Ovary (tissue), 9 donors: ENCODE measurements around the gene PRKAB1. TPM values are rescaled to one million over a fixed set of nuclear protein-coding genes. Genes with fewer than 3 reads are reported as not detected.
A peak's percentile ranks its signal among the peaks of the same experiment; 100 is the strongest.

Source experiments
- DNase-seq, 5 donors: peaks; one replicate each; pipeline ENCODE4 v3.0.0-alpha.2; 2019 to 2020
- H3K27ac ChIP-seq, 2 donors: fragments of 200-600 bp; one replicate each; pipeline versions ENCODE4 v1.5.1 to v1.8.0; 2019 to 2022
- H3K27me3 ChIP-seq: fragments of 200-600 bp; one replicate; pipeline ENCODE4 v1.8.0; 2022
- H3K36me3 ChIP-seq: fragments of 200-600 bp; sonication (generic); one replicate; pipeline ENCODE4 v1.5.1; 2019
- H3K4me1 ChIP-seq: one replicate; pipeline ENCODE4 v1.8.1; 2013; ENCODE audit warnings: mild to moderate bottlenecking, moderate library complexity; ENCODE audit not compliant: insufficient read depth
- H3K4me3 ChIP-seq: fragments of 200-600 bp; sonication (generic); one replicate; pipeline ENCODE4 v1.5.1; 2017
- H3K9me3 ChIP-seq, 2 donors: fragments of 200-600 bp in 1 of 2; sonication (generic) in 1 of 2; one replicate each; pipeline versions ENCODE4 v1.5.1 to v1.8.1; 2013 to 2019; ENCODE audit warnings: mild to moderate bottlenecking in 1 of 2, moderate library complexity in 1 of 2
- CTCF ChIP-seq, 3 donors: fragments of 450-650 bp in 2 of 3; fragments of 200-600 bp in 1 of 3; IDR thresholded peaks; one replicate each; pipeline versions ENCODE4 v1.5.1 to v1.8.0; 2016 to 2022; ENCODE audit warnings: antibody characterized with exemption in 3 of 3, mild to moderate bottlenecking in 1 of 3
- EP300 ChIP-seq: sonication (generic); formaldehyde crosslinking; IDR thresholded peaks from one replicate; pipeline ENCODE4 v1.6.1; 2017; ENCODE audit warnings: antibody characterized with exemption
- POLR2A ChIP-seq: fragments of 450-650 bp; IDR thresholded peaks from one replicate; pipeline ENCODE4 v1.6.1; 2017; ENCODE audit warnings: antibody characterized with exemption, mild to moderate bottlenecking, moderate library complexity
- WGBS, 3 donors: extraction: QIAGEN DNeasy Blood & Tissue Kit in 1 of 3; methylation state at CpG; one replicate each; pipeline versions ENCODE4 v1.1.5 to v1.1.7; 2013 to 2017; 5-methylcytosine and 5-hydroxymethylcytosine counted together
- intact Hi-C, 4 donors: fragments of 100-400 bp; cut with DNase I; formaldehyde crosslinking; loops; one replicate each; pipeline versions ENCODE4 v1.11.0 to v1.15.1; 2022 to 2023
- polyA plus RNA-seq, 2 donors: library from polyadenylated mRNA; stranded (reverse); fragments of 200-250 nt in 1 of 2; fragments of 350-450 nt in 1 of 2; fragmentation: Illumina TruSeq in 1 of 2; extraction: RNeasy Lipid Tissue Mini Kit (QIAGEN cat#74804) in 1 of 2; gene quantifications; one replicate each; pipeline ENCODE4 v1.2.3, GENCODE V29; 2013 to 2014
- total RNA-seq, 7 donors: library from RNA; depleted of rRNA in 2 of 7; stranded (reverse); fragments of >200 nt in 2 of 7; fragmentation: NEBNext Ultra II Directional in 3 of 7; extraction: Animal tissue kit (Norgen Biotek cat#: 25700) in 3 of 7; gene quantifications; one replicate each; pipeline versions ENCODE4 v1.1.0 to v1.2.4, GENCODE V29; 2016 to 2023
- donor health status: DM: no; HTN: no; CAD: no; lungs with moderate emphysema.
- donor health status: DM: no; HTN: no; CAD: no.
- donor health status: Bipolar disorder and iron deficiency.
- donor health status: DM: yes; HTN: yes; CAD: no.
- donor health status: DM: no; HTN: no; CAD: no.
- donor health status: DM: yes; HTN: yes; CAD: no.

The PRKAB1 gene
- total and polyA plus RNA-seq, 9 donors: 12.5 to 37.1 (median 24.8) TPM

GRCh38 chr12:119683816-119684215, 15.9 kb downstream of the PRKAB1 start:
- Histone ChIP-seq H3K27ac (no peak overlapping the region), H3K4me1 (peaks cover 7% of the 10 kb centered on the region), H3K9me3 (no peaks in the 10 kb centered on the region), H3K4me3 (no peak overlapping the region), H3K27me3 (no peaks in the 10 kb centered on the region), H3K36me3 (no peaks in the 10 kb centered on the region)
- TF ChIP-seq CTCF (IDR thresholded peaks at IDR 0.05) (no peak), EP300 (no peak), POLR2A (no peak)
- no peak for DNase-seq
- intact Hi-C loops: no loop called here
- WGBS, 3 donors: 87 to 93% (median 88%) methylated on average over 3 of the region's 3 CpGs

- Histone ChIP-seq H3K27ac (peak overlapping the region in 1 of 2 donors; percentile 41), H3K36me3 (no peaks in the 10 kb centered on the region), H3K4me3 (no peak overlapping the region), H3K4me1 (peaks cover 7% of the 10 kb centered on the region), H3K9me3 (no peaks in the 10 kb centered on the region), H3K27me3 (no peaks in the 10 kb centered on the region)
- 10 to 35% (median 12%) methylated on average over 10 of the region's 10 CpGs for WGBS, 3 donors
- intact Hi-C loops: no loop called here
- no peak for DNase-seq
- TF ChIP-seq EP300 (no peak), POLR2A (no peak), CTCF (IDR thresholded peaks at IDR 0.05) (no peak)
Observed at GRCh38 chr12:119684711-119685369, 16.9 kb downstream of the PRKAB1 start.

DNA sequence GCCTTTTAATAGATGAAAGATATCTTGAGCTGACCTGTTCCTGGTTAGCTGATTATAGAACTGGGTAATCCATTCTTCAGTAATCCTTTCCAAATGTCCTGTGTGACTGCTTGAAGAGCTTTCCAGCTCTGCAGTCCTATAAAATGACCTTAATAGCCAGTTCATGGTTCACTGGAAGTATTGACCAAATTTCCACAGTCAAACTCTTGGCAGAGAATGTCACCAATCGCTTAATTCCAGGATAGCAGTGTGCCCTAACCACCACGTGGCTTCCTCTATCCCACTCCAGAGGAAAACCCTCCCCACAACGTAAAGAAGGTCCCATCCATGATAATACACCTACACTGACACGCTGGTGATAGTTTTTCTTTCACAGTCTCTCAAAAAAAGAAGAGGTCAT, 17.4 kb downstream of the PRKAB1 start:
- no peak for DNase-seq
- no peak overlapping the region for H3K4me3 ChIP-seq
- 16 to 50% (median 34%) methylated on average over 4 of the region's 4 CpGs for WGBS, 3 donors
- no peaks in the 10 kb centered on the region for H3K36me3 ChIP-seq
- peak overlapping the region in 1 of 2 donors; percentile 41 for H3K27ac ChIP-seq
- TF ChIP-seq POLR2A: no peak
- TF ChIP-seq CTCF (IDR thresholded peaks at IDR 0.05): no peak
- no peak for TF ChIP-seq EP300
- peaks cover 7% of the 10 kb centered on the region for H3K4me1 ChIP-seq
- no peaks in the 10 kb centered on the region for H3K27me3 ChIP-seq
- no peaks in the 10 kb centered on the region for H3K9me3 ChIP-seq
- intact Hi-C loops: no loop called here

DNA sequence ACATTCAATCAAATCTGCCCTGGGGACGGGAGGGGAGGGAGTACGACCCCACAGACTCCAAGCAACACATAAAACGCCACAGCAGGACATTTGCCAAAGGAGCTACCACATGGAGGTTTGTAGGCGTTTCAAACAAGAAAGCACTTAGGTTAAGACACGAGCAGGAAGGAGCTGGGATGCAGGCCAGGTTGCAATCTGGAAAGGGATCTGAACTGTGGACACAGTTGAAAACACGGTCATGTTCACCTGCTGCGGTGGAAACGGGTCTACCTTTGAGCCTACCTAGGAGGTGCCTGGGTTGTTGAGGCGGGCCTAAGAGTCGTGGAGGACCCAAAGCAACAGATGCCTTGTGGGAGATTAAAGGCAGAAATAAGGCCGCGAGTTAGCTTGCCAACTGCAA, 18.4 kb downstream of the PRKAB1 start:
- TF ChIP-seq CTCF (IDR thresholded peaks at IDR 0.05) (no peak), EP300 (no peak), POLR2A (no peak)
- Histone ChIP-seq H3K4me3 (no peak overlapping the region), H3K4me1 (peaks cover 7% of the 10 kb centered on the region), H3K9me3 (no peaks in the 10 kb centered on the region), H3K36me3 (no peaks in the 10 kb centered on the region), H3K27ac (no peak overlapping the region), H3K27me3 (no peaks in the 10 kb centered on the region)
- intact Hi-C loops: no loop called here
- WGBS, 3 donors: 80 to 86% (median 84%) methylated on average over 12 of the region's 12 CpGs
- DNase-seq: no peak
